Pancreas (tissue), 10 donors: ENCODE measurements around the gene RNF157. TPM values are rescaled to one million over a fixed set of nuclear protein-coding genes. Genes with fewer than 3 reads are reported as not detected.

Experiments
- ATAC-seq, 4 donors: fragments of 200-7000 bp; cut with Tn5 transposase; one replicate each; pipeline versions ENCODE4 v1.8.0 to v1.9.1; 2020; ENCODE audit warnings: mild to moderate bottlenecking in 4 of 4, moderate library complexity in 4 of 4
- DNase-seq, 6 donors: peaks; one replicate each; pipeline ENCODE4 v3.0.0-alpha.2; 2020
- FAIRE-seq: peaks from 2 replicates; lab custom pipeline; 2012; peaks lifted over from hg19 to GRCh38; lab: Jason Lieb, UNC
- H3K27ac ChIP-seq, 4 donors: fragments of 200-600 bp; sonication (generic); 1 replicate in 3 of 4; 2 replicates in 1 of 4; pipeline versions ENCODE4 v1.5.0 to v1.8.0; 2020
- H3K27me3 ChIP-seq, 4 donors: fragments of 200-600 bp; one replicate each; pipeline ENCODE4 v1.8.0; 2021
- H3K36me3 ChIP-seq, 3 donors: fragments of 200-600 bp; sonication (generic) in 1 of 3; one replicate each; pipeline versions ENCODE4 v1.5.0 to v1.8.0; 2020 to 2021
- H3K4me1 ChIP-seq, 3 donors: fragments of 200-600 bp; one replicate each; pipeline ENCODE4 v1.8.0; 2021
- H3K4me3 ChIP-seq, 4 donors: fragments of 200-600 bp; sonication (generic) in 2 of 4; one replicate each; pipeline versions ENCODE4 v1.5.0 to v1.8.0; 2020 to 2021
- H3K9me3 ChIP-seq, 4 donors: fragments of 200-600 bp; one replicate each; pipeline ENCODE4 v1.8.0; 2021
- WGBS, 2 donors: extraction: QIAGEN DNeasy Blood & Tissue Kit; methylation state at CpG; one replicate each; pipeline ENCODE4 v1.1.7; 2013; 5-methylcytosine and 5-hydroxymethylcytosine counted together
- intact Hi-C, 3 donors: fragments of 100-400 bp; cut with DNase I; formaldehyde crosslinking; loops; one replicate each; pipeline versions ENCODE4 v1.11.1 to v1.14.2; 2022
- polyA plus RNA-seq, 2 donors: library from polyadenylated mRNA; stranded (reverse); fragments of 200-250 nt; gene quantifications; one replicate each; pipeline ENCODE4 v1.2.3, GENCODE V29; 2013
- total RNA-seq, 6 donors: library from RNA; stranded (reverse); fragmentation: NEBNext Ultra II Directional in 4 of 6; extraction: Animal tissue kit (Norgen Biotek cat#: 25700) in 4 of 6; gene quantifications; one replicate each; pipeline versions ENCODE4 v1.2.1 to v1.2.4, GENCODE V29; 2021 to 2023
- TF ChIP-seq, protein P1 (sequence below), 4 donors: fragments of 200-600 bp; sonication (generic) in 3 of 4; IDR thresholded peaks; one replicate each; pipeline versions ENCODE4 v1.5.0 to v1.8.0; 2021; ENCODE audit warnings: antibody characterized with exemption in 4 of 4
- donor health status: healthy with polysubstance abuse.
- donor health status: DM: no; HTN: no; CAD: no; lungs with moderate emphysema.
- donor health status: DM: no; HTN: no; CAD: no.
- donor health status: control.
- donor health status: control.
- donor health status: Bipolar disorder and iron deficiency.
- donor health status: DM: yes; HTN: yes; CAD: no.
- donor health status: DM: no; HTN: no; CAD: no.
- donor health status: DM: no; HTN: no; CAD: no.
- donor health status: DM: yes; HTN: yes; CAD: no.

Gene RNF157
- total and polyA plus RNA-seq, 8 donors = 0.87 to 6.4 (median 3.3) TPM

DNA sequence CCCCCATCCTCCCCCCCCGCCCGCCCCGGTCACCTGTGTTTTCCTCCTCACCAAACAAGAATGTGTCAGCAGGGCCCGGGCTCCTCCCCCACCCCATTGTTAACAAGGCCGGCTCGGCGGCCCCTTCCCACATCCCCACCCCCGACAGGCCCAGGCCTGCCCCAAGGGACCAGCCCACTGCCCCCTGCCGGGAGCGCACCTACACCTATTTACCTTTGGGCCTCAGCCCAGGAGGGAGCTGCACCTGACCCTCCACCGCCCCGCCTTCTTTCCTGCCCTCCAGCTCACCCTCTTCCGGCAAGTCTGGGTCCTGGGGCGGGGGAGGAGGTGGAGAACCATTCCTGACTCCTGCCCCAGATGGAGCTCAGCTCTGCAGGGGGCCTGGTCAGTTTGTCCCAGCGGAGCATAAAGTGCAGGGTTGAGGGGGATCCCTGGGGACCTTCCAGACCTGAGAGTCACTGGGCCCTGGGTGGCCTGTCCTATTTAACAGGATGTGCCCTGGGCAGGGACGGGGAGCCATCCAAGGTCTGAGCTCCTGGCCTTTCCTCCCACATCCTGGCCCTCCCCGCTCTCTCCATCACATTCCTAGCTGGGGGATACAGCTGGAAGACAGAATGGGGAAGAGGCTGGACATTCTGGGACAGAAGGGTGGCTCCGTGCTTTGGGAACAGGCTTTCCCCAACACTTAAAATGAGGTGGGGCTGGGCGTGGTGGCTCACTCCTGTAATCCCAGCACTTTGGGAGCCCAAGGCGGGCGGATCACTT lies 107.5 kb downstream of the RNF157 start:
- Histone ChIP-seq H3K4me3 (no peak overlapping the region), H3K27ac (peak overlapping the region; percentile 45 to 65 (median 50))
- peak in 5 of 6 donors; percentile 54 to 87 (median 69) for DNase-seq

GRCh38 chr17:76131692-76132573 lies 108.4 kb downstream of the RNF157 start:
- ATAC-seq (peak; percentile 27 to 39 (median 34)), DNase-seq (no peak), FAIRE-seq (no peak)
- H3K36me3 ChIP-seq = no peaks in the 10 kb centered on the region
- no peak overlapping the region for H3K4me3 ChIP-seq
- 61 to 68% methylated on average over 18 to 21 of the region's 21 CpGs for WGBS, 2 donors
- peaks cover 0 to 2% (median 0%) of the 10 kb centered on the region in 3 donors for H3K4me1 ChIP-seq
- intact Hi-C loops = no loop called here
- peak overlapping the region; percentile 45 to 65 (median 50) for H3K27ac ChIP-seq
- TF ChIP-seq, protein P1, sequence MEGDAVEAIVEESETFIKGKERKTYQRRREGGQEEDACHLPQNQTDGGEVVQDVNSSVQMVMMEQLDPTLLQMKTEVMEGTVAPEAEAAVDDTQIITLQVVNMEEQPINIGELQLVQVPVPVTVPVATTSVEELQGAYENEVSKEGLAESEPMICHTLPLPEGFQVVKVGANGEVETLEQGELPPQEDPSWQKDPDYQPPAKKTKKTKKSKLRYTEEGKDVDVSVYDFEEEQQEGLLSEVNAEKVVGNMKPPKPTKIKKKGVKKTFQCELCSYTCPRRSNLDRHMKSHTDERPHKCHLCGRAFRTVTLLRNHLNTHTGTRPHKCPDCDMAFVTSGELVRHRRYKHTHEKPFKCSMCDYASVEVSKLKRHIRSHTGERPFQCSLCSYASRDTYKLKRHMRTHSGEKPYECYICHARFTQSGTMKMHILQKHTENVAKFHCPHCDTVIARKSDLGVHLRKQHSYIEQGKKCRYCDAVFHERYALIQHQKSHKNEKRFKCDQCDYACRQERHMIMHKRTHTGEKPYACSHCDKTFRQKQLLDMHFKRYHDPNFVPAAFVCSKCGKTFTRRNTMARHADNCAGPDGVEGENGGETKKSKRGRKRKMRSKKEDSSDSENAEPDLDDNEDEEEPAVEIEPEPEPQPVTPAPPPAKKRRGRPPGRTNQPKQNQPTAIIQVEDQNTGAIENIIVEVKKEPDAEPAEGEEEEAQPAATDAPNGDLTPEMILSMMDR (IDR thresholded peaks at IDR 0.05) = no peak
- H3K9me3 ChIP-seq = no peaks in the 10 kb centered on the region
- no peaks in the 10 kb centered on the region for H3K27me3 ChIP-seq

More for the DNA sequence above, 107.5 kb downstream of the RNF157 start:
- no peak for FAIRE-seq
- Histone ChIP-seq H3K27me3 (no peaks in the 10 kb centered on the region), H3K36me3 (no peaks in the 10 kb centered on the region), H3K4me1 (peaks cover 0 to 2% (median 0%) of the 10 kb centered on the region in 3 donors), H3K9me3 (no peaks in the 10 kb centered on the region)
- 40% methylated on average over 18 to 21 of the region's 21 CpGs for WGBS, 2 donors
- TF ChIP-seq, protein P1 (IDR thresholded peaks at IDR 0.05) = no peak
- intact Hi-C loops = no loop called here
- ATAC-seq = peak; percentile 82 to 93 (median 88)

DNA sequence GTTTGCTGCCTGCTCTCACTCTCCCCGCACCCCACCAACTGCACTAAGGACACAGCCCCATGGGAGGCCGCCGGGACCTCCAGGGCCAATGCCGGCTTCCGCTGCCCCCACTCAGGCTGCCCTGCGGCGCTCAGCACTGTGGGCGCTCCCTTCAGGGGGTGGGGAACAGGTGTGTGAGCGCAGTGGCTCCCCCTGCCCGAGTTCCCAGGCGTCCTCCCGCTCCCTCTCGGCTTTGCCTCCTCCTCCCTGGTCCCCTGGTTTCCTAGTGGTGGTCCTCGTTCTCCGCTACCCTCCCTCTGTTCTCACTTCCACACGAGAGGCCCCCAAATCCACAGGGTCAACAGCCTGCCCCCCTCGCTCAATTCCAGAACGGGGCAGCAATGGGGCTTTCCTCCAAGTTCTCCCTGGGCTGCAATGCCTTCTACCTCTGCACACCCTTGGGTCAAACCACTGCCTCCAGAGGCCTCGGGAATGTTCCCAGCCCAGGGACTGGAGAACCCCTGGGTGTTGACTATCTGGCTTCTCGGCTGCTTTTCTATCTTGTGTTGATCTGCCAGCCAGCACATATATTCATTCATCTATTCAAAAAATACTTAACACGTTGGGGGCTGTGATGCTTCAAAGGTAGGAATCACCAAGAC lies 109.1 kb downstream of the RNF157 start:
- FAIRE-seq (no peak), ATAC-seq (no peak), DNase-seq (no peak)
- 72 to 79% methylated on average over 21 of the region's 21 CpGs for WGBS, 2 donors
- no peak overlapping the region for H3K27ac ChIP-seq
- peaks cover 0 to 2% (median 0%) of the 10 kb centered on the region in 3 donors for H3K4me1 ChIP-seq
- intact Hi-C loops = no loop called here
- H3K9me3 ChIP-seq = no peaks in the 10 kb centered on the region
- H3K27me3 ChIP-seq = no peaks in the 10 kb centered on the region
- H3K36me3 ChIP-seq = no peaks in the 10 kb centered on the region
- TF ChIP-seq, protein P1 (IDR thresholded peaks at IDR 0.05) = no peak
- H3K4me3 ChIP-seq = no peak overlapping the region

- H3K27me3 ChIP-seq = no peaks in the 10 kb centered on the region
- intact Hi-C loops = no loop called here
- no peak overlapping the region for H3K4me3 ChIP-seq
- DNase-seq (no peak), ATAC-seq (no peak), FAIRE-seq (no peak)
- no peaks in the 10 kb centered on the region for H3K36me3 ChIP-seq
- TF ChIP-seq, protein P1 (IDR thresholded peaks at IDR 0.05) = no peak
- H3K27ac ChIP-seq = no peak overlapping the region
- WGBS, 2 donors = 73 to 82% methylated on average over 13 of the region's 13 CpGs
- peaks cover 0 to 2% (median 0%) of the 10 kb centered on the region in 3 donors for H3K4me1 ChIP-seq
- H3K9me3 ChIP-seq = no peaks in the 10 kb centered on the region
Measured at GRCh38 chr17:76130473-76130872, 109.8 kb downstream of the RNF157 start.
